A549 treated with AZD9567 at 1 μM for 4 hours (cell line): Measurements from ENCODE around the gene ACSM4. TPM values are rescaled to one million over a fixed set of nuclear protein-coding genes. Genes with fewer than 3 reads are reported as not detected.

Experiments
- total RNA-seq: library from RNA; stranded (reverse); fragments of 200-300 nt; extraction: Qiagen RNA extraction; gene quantifications from 5 replicates; pipeline ENCODE4 v1.2.3, GENCODE V29; 2022; ENCODE audit not compliant: insufficient read depth

The ACSM4 gene, protein sequence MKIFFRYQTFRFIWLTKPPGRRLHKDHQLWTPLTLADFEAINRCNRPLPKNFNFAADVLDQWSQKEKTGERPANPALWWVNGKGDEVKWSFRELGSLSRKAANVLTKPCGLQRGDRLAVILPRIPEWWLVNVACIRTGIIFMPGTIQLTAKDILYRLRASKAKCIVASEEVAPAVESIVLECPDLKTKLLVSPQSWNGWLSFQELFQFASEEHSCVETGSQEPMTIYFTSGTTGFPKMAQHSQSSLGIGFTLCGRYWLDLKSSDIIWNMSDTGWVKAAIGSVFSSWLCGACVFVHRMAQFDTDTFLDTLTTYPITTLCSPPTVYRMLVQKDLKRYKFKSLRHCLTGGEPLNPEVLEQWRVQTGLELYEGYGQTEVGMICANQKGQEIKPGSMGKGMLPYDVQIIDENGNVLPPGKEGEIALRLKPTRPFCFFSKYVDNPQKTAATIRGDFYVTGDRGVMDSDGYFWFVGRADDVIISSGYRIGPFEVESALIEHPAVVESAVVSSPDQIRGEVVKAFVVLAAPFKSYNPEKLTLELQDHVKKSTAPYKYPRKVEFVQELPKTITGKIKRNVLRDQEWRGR
- not detected in 5 replicates for total RNA-seq

GRCh38 chr12:7303772-7304171 lies at the start of gene ACSM4:
Gene ACSM4 (plus strand): TSS chr12:7304072. CDS start chr12:7304332, 260 bp downstream.

Other genes starting within 250 kb of the ACSM4 start
- gene C1S, start 243.4 kb upstream of the ACSM4 start, total RNA-seq: 39.1 to 53.4 TPM (median 42.2 TPM) in 5 replicates
- gene C1R, start 211.6 kb upstream of the ACSM4 start, total RNA-seq: 26.0 to 42.6 TPM (median 27.5 TPM) in 5 replicates
- gene C1RL, start 194.9 kb upstream of the ACSM4 start, total RNA-seq: 10.8 to 17.2 TPM (median 13.2 TPM) in 5 replicates
- not detected in 5 replicates for gene RBP5, start 175.2 kb upstream of the ACSM4 start, total RNA-seq
- 13.4 to 19.7 TPM (median 15.2 TPM) in 5 replicates for gene CLSTN3, start 173.7 kb upstream of the ACSM4 start, total RNA-seq
- 26.5 to 31.2 TPM (median 30.5 TPM) in 5 replicates for gene PEX5, start 114.4 kb upstream of the ACSM4 start, total RNA-seq
- 0.15 to 0.68 TPM (median 0.23 TPM) in 4 of 5 replicates, not detected in the other for gene CD163L1, start 140.1 kb downstream of the ACSM4 start, total RNA-seq
- not detected in 5 replicates for gene CD163, start 199.7 kb downstream of the ACSM4 start, total RNA-seq